SK-N-SH treated with all-trans-retinoic acid at 6 μM for 48 hours (cell line): ENCODE data around the gene SLC5A6.

Experiments used
- CSDC2 ChIP-seq: fragments of 250-450 bp; sonication (Bioruptor Pico); IDR thresholded peaks from 2 replicates; pipeline ENCODE4 v1.5.0; 2020; ENCODE audit warnings: mild to moderate bottlenecking, moderate library complexity
- RARB ChIP-seq: fragments of 250-450 bp; sonication (Bioruptor Pico); IDR thresholded peaks from 2 replicates; pipeline ENCODE4 v1.8.0; 2021; ENCODE audit warnings: mild to moderate bottlenecking, moderate library complexity
- ZFP3 ChIP-seq: fragments of 250-450 bp; sonication (Bioruptor Pico); IDR thresholded peaks from 2 replicates; pipeline ENCODE4 v1.5.0; 2020; ENCODE audit warnings: mild to moderate bottlenecking, moderate library complexity
- ZNF565 ChIP-seq: fragments of 450-650 bp; formaldehyde crosslinking; conservative IDR thresholded peaks from 2 replicates; pipeline ENCODE4 v1.5.0; 2020; ENCODE audit warnings: low read depth, mild to moderate bottlenecking, moderate library complexity
- TF ChIP-seq, protein P1 (sequence below): fragments of 250-450 bp; sonication (Bioruptor Pico); IDR thresholded peaks from 2 replicates; pipeline ENCODE4 v1.8.0; 2020; ENCODE audit warnings: mild to moderate bottlenecking, moderate library complexity, borderline replicate concordance
- TF ChIP-seq, protein P2 (sequence below): fragments of 250-450 bp; sonication (Bioruptor Pico); IDR thresholded peaks from 2 replicates; pipeline ENCODE4 v1.5.1; 2020; ENCODE audit warnings: low read depth, mild to moderate bottlenecking, moderate library complexity
- TF ChIP-seq, protein P3 (sequence below): fragments of 250-450 bp; sonication (Bioruptor Pico); IDR thresholded peaks from 2 replicates; pipeline ENCODE4 v1.5.1; 2021; ENCODE audit warnings: mild to moderate bottlenecking, moderate library complexity

GRCh38 chr2:27170581-27171337 is 41.3 kb downstream of the SLC5A6 start:
- TF ChIP-seq, protein P1, sequence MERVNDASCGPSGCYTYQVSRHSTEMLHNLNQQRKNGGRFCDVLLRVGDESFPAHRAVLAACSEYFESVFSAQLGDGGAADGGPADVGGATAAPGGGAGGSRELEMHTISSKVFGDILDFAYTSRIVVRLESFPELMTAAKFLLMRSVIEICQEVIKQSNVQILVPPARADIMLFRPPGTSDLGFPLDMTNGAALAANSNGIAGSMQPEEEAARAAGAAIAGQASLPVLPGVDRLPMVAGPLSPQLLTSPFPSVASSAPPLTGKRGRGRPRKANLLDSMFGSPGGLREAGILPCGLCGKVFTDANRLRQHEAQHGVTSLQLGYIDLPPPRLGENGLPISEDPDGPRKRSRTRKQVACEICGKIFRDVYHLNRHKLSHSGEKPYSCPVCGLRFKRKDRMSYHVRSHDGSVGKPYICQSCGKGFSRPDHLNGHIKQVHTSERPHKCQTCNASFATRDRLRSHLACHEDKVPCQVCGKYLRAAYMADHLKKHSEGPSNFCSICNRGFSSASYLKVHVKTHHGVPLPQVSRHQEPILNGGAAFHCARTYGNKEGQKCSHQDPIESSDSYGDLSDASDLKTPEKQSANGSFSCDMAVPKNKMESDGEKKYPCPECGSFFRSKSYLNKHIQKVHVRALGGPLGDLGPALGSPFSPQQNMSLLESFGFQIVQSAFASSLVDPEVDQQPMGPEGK (CRISPR knock-in tag): no peak
- TF ChIP-seq ZNF565 (no peak), RARB (no peak), CSDC2 (CRISPR knock-in tag) (no peak), ZFP3 (no peak)
- TF ChIP-seq, protein P2, sequence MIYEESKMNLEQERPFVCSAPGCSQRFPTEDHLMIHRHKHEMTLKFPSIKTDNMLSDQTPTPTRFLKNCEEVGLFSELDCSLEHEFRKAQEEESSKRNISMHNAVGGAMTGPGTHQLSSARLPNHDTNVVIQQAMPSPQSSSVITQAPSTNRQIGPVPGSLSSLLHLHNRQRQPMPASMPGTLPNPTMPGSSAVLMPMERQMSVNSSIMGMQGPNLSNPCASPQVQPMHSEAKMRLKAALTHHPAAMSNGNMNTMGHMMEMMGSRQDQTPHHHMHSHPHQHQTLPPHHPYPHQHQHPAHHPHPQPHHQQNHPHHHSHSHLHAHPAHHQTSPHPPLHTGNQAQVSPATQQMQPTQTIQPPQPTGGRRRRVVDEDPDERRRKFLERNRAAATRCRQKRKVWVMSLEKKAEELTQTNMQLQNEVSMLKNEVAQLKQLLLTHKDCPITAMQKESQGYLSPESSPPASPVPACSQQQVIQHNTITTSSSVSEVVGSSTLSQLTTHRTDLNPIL (CRISPR knock-in tag): no peak
- TF ChIP-seq, protein P3, sequence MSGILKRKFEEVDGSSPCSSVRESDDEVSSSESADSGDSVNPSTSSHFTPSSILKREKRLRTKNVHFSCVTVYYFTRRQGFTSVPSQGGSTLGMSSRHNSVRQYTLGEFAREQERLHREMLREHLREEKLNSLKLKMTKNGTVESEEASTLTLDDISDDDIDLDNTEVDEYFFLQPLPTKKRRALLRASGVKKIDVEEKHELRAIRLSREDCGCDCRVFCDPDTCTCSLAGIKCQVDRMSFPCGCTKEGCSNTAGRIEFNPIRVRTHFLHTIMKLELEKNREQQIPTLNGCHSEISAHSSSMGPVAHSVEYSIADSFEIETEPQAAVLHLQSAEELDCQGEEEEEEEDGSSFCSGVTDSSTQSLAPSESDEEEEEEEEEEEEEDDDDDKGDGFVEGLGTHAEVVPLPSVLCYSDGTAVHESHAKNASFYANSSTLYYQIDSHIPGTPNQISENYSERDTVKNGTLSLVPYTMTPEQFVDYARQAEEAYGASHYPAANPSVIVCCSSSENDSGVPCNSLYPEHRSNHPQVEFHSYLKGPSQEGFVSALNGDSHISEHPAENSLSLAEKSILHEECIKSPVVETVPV: no peak
